ENCODE results near the gene SLC22A17.

Gene SLC22A17

GRCh38 chr14:23320584-23321571, 31.8 kb downstream of the SLC22A17 start, which contains the start of gene PABPN1:
Gene PABPN1 (plus strand): TSS chr14:23321457. CDS start chr14:23321470, 13 bp downstream.
- WGBS, 2 experiments (ENCODE audit: insufficient coverage in 2 of 2): 4 to 6% methylated on average over 40 to 51 of the region's 63 CpGs
- H3K36me3 ChIP-seq (ENCODE audit: control insufficient read depth, insufficient read depth, low read length): peaks cover 70% of the 10 kb centered on the region
- peak within 1 kb of the TSS; percentile 94 for H3K27ac ChIP-seq (ENCODE audit: low read depth, low read length, severe bottlenecking)
- H3K4me1 ChIP-seq (ENCODE audit: control insufficient read depth, insufficient read depth, low read length, poor library complexity, severe bottlenecking): peaks cover 18% of the 10 kb centered on the region
- H3K4me3 ChIP-seq (ENCODE audit: extremely low read depth, insufficient read depth, low read length, poor library complexity, severe bottlenecking): peak within 1 kb of the TSS; percentile 84
- no peaks in the 10 kb centered on the region for H3K9me3 ChIP-seq (ENCODE audit: control insufficient read depth, low read length)

GRCh38 chr14:23319746-23320583, 32.7 kb downstream of the SLC22A17 start:
- Histone ChIP-seq H3K4me1 (ENCODE audit: control insufficient read depth, insufficient read depth, low read length, poor library complexity, severe bottlenecking) (peaks cover 18% of the 10 kb centered on the region), H3K36me3 (ENCODE audit: control insufficient read depth, insufficient read depth, low read length) (peaks cover 65% of the 10 kb centered on the region), H3K9me3 (ENCODE audit: control insufficient read depth, low read length) (no peaks in the 10 kb centered on the region), H3K4me3 (ENCODE audit: extremely low read depth, insufficient read depth, low read length, poor library complexity, severe bottlenecking) (peak overlapping the region; percentile 27), H3K27ac (ENCODE audit: low read depth, low read length, severe bottlenecking) (peak overlapping the region; percentile 92)
- 95 to 99% methylated on average over 11 to 12 of the region's 17 CpGs for WGBS, 2 experiments (ENCODE audit: insufficient coverage in 2 of 2)

GRCh38 chr14:23316300-23316699, 36.4 kb downstream of the SLC22A17 start:
- WGBS, 2 experiments (ENCODE audit: insufficient coverage in 2 of 2): 97 to 100% methylated on average over 4 of the region's 5 CpGs
- H3K36me3 ChIP-seq (ENCODE audit: control insufficient read depth, insufficient read depth, low read length): peaks cover 58% of the 10 kb centered on the region
- no peak overlapping the region for H3K27ac ChIP-seq (ENCODE audit: low read depth, low read length, severe bottlenecking)
- no peaks in the 10 kb centered on the region for H3K9me3 ChIP-seq (ENCODE audit: control insufficient read depth, low read length)
- H3K4me1 ChIP-seq (ENCODE audit: control insufficient read depth, insufficient read depth, low read length, poor library complexity, severe bottlenecking): peaks cover 9% of the 10 kb centered on the region
- H3K4me3 ChIP-seq (ENCODE audit: extremely low read depth, insufficient read depth, low read length, poor library complexity, severe bottlenecking): no peak overlapping the region

- peaks cover 63% of the 10 kb centered on the region for H3K36me3 ChIP-seq (ENCODE audit: control insufficient read depth, insufficient read depth, low read length)
- WGBS, 2 experiments (ENCODE audit: insufficient coverage in 2 of 2): 89 to 100% methylated on average over 1 of the region's 1 CpG
- peaks cover 14% of the 10 kb centered on the region for H3K4me1 ChIP-seq (ENCODE audit: control insufficient read depth, insufficient read depth, low read length, poor library complexity, severe bottlenecking)
- H3K4me3 ChIP-seq (ENCODE audit: extremely low read depth, insufficient read depth, low read length, poor library complexity, severe bottlenecking): no peak overlapping the region
- no peak overlapping the region for H3K27ac ChIP-seq (ENCODE audit: low read depth, low read length, severe bottlenecking)
- H3K9me3 ChIP-seq (ENCODE audit: control insufficient read depth, low read length): no peaks in the 10 kb centered on the region
Measured at GRCh38 chr14:23310546-23310945, 42.1 kb downstream of the SLC22A17 start.

- Histone ChIP-seq H3K36me3 (ENCODE audit: control insufficient read depth, insufficient read depth, low read length) (peaks cover 54% of the 10 kb centered on the region), H3K27ac (ENCODE audit: low read depth, low read length, severe bottlenecking) (no peak overlapping the region), H3K9me3 (ENCODE audit: control insufficient read depth, low read length) (no peaks in the 10 kb centered on the region), H3K4me3 (ENCODE audit: extremely low read depth, insufficient read depth, low read length, poor library complexity, severe bottlenecking) (no peak overlapping the region), H3K4me1 (ENCODE audit: control insufficient read depth, insufficient read depth, low read length, poor library complexity, severe bottlenecking) (peaks cover 14% of the 10 kb centered on the region)
- WGBS, 2 experiments (ENCODE audit: insufficient coverage in 2 of 2): 96 to 98% methylated on average over 12 to 17 of the region's 17 CpGs
Measured at GRCh38 chr14:23308721-23309445, 43.8 kb downstream of the SLC22A17 start.

- H3K4me1 ChIP-seq (ENCODE audit: control insufficient read depth, insufficient read depth, low read length, poor library complexity, severe bottlenecking): peaks cover 14% of the 10 kb centered on the region
- peaks cover 50% of the 10 kb centered on the region for H3K36me3 ChIP-seq (ENCODE audit: control insufficient read depth, insufficient read depth, low read length)
- no peak overlapping the region for H3K27ac ChIP-seq (ENCODE audit: low read depth, low read length, severe bottlenecking)
- peak overlapping the region; percentile 86 for H3K4me3 ChIP-seq (ENCODE audit: extremely low read depth, insufficient read depth, low read length, poor library complexity, severe bottlenecking)
- H3K9me3 ChIP-seq (ENCODE audit: control insufficient read depth, low read length): no peaks in the 10 kb centered on the region
- 90 to 94% methylated on average over 17 to 19 of the region's 22 CpGs for WGBS, 2 experiments (ENCODE audit: insufficient coverage in 2 of 2)
Measured at GRCh38 chr14:23307687-23308644, 44.7 kb downstream of the SLC22A17 start.

DNA sequence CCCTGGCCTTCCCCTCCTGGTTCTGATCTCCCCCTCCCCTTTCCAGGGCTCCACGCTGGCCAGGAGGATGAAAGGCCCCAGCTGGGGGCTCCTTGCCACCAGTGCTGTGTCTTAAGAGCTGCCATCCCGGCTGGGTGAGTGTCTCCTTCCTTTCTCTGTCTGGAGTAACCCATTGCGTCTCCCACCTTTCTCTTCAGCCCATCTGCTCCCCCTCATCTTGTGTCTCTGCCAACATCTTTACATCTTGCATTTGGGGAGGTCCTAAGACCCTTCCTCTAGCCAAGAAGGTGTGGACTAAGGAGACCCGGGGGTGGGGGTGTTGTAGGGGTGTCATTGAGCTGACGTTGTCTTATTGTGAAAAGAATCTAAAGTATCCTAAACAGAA, 45.5 kb downstream of the SLC22A17 start:
- Histone ChIP-seq H3K4me3 (ENCODE audit: extremely low read depth, insufficient read depth, low read length, poor library complexity, severe bottlenecking) (peak overlapping the region; percentile 86), H3K4me1 (ENCODE audit: control insufficient read depth, insufficient read depth, low read length, poor library complexity, severe bottlenecking) (peaks cover 14% of the 10 kb centered on the region), H3K27ac (ENCODE audit: low read depth, low read length, severe bottlenecking) (peak overlapping the region; percentile 72), H3K9me3 (ENCODE audit: control insufficient read depth, low read length) (no peaks in the 10 kb centered on the region), H3K36me3 (ENCODE audit: control insufficient read depth, insufficient read depth, low read length) (peaks cover 46% of the 10 kb centered on the region)
- WGBS, 2 experiments (ENCODE audit: insufficient coverage in 2 of 2): 0% methylated on average over 1 of the region's 5 CpGs

- peak within 1 kb of the TSS; percentile 72 for H3K27ac ChIP-seq (ENCODE audit: low read depth, low read length, severe bottlenecking)
- peak within 1 kb of the TSS; percentile 86 for H3K4me3 ChIP-seq (ENCODE audit: extremely low read depth, insufficient read depth, low read length, poor library complexity, severe bottlenecking)
- H3K36me3 ChIP-seq (ENCODE audit: control insufficient read depth, insufficient read depth, low read length): peaks cover 40% of the 10 kb centered on the region
- no peaks in the 10 kb centered on the region for H3K9me3 ChIP-seq (ENCODE audit: control insufficient read depth, low read length)
- WGBS, 2 experiments (ENCODE audit: insufficient coverage in 2 of 2): 1 to 2% methylated on average over 19 to 23 of the region's 24 CpGs
- H3K4me1 ChIP-seq (ENCODE audit: control insufficient read depth, insufficient read depth, low read length, poor library complexity, severe bottlenecking): peaks cover 14% of the 10 kb centered on the region
Measured at GRCh38 chr14:23306412-23307145, 46.1 kb downstream of the SLC22A17 start, which contains the start of gene BCL2L2. Gene BCL2L2 (plus strand): TSS chr14:23306833. CDS start chr14:23307768, 935 bp downstream.

All from mesodermal cell (in vitro differentiated cells).